Stomach (tissue), 9 donors: ENCODE measurements around the gene MAT2A. TPM values are rescaled to one million over a fixed set of nuclear protein-coding genes. Genes with fewer than 3 reads are reported as not detected.
"Not testable (repeated sequence)": the region's sequence is repeated elsewhere in the genome, so short reads cannot be mapped to it uniquely, and the experiment has no call there.

ENCODE experiments used
- DNase-seq, 2 donors: peaks; one replicate each; pipeline versions ENCODE4 v3.0.0 to v3.0.0-alpha.2; 2013 to 2019
- H3K27ac ChIP-seq, 5 donors: fragments of 200-600 bp in 4 of 5; sonication (generic) in 4 of 5; one replicate each; pipeline ENCODE4 v1.5.1; 2013 to 2019; ENCODE audit warnings: mild to moderate bottlenecking in 1 of 5, moderate library complexity in 1 of 5
- H3K27me3 ChIP-seq, 3 donors: fragments of 200-600 bp; sonication (generic); one replicate each; pipeline ENCODE4 v1.5.1; 2017 to 2019; ENCODE audit warnings: mixed run types in 1 of 3
- H3K36me3 ChIP-seq, 4 donors: fragments of 200-600 bp; sonication (generic); 1 replicate in 3 of 4; 2 replicates in 1 of 4; pipeline ENCODE4 v1.5.1; 2016 to 2019
- H3K4me1 ChIP-seq, 4 donors: fragments of 200-600 bp; sonication (generic); one replicate each; pipeline ENCODE4 v1.5.1; 2016 to 2019
- H3K4me3 ChIP-seq, 4 donors: fragments of 200-600 bp; sonication (generic) in 3 of 4; one replicate each; pipeline ENCODE4 v1.5.1; 2016 to 2019; ENCODE audit warnings: mild to moderate bottlenecking in 1 of 4
- H3K9me3 ChIP-seq, 4 donors: fragments of 200-600 bp; sonication (generic); one replicate each; pipeline ENCODE4 v1.5.1; 2016 to 2019
- CTCF ChIP-seq, 7 experiments: fragments of 450-650 bp in 4 of 7; fragments of 200-600 bp in 3 of 7; sonication (generic) in 3 of 7; IDR thresholded peaks; one replicate each; pipeline ENCODE4 v1.5.1; 2016 to 2019; ENCODE audit warnings: antibody characterized with exemption in 7 of 7, control low read depth in 2 of 7, mild to moderate bottlenecking in 1 of 7
- EP300 ChIP-seq: sonication (generic); formaldehyde crosslinking; IDR thresholded peaks from one replicate; pipeline ENCODE4 v1.6.1; 2017; ENCODE audit warnings: antibody characterized with exemption
- POLR2A ChIP-seq, 4 donors: fragments of 450-650 bp; IDR thresholded peaks; one replicate each; pipeline ENCODE4 v1.6.1; 2016; ENCODE audit warnings: antibody characterized with exemption in 4 of 4, control low read depth in 2 of 4, mild to moderate bottlenecking in 1 of 4, moderate library complexity in 1 of 4
- POLR2AphosphoS5 ChIP-seq, 3 donors: sonication (generic); formaldehyde crosslinking; IDR thresholded peaks; one replicate each; pipeline ENCODE4 v1.6.1; 2016; ENCODE audit warnings: antibody characterized with exemption in 3 of 3
- WGBS, 5 donors: extraction: QIAGEN DNeasy Blood & Tissue Kit in 3 of 5; methylation state at CpG; one replicate each; pipeline versions ENCODE4 v1.1.5 to v1.1.7; 2013 to 2018; 5-methylcytosine and 5-hydroxymethylcytosine counted together
- intact Hi-C: fragments of 100-400 bp; cut with DNase I; formaldehyde crosslinking; loops from one replicate; pipeline ENCODE4 v1.15.1; 2023; ENCODE audit warnings: low total_unique reads
- polyA plus RNA-seq, 3 donors: library from polyadenylated mRNA; stranded (reverse); fragments of 200-250 nt; gene quantifications; one replicate each; pipeline ENCODE4 v1.2.3, GENCODE V29; 2013
- total RNA-seq, 5 donors: library from RNA; depleted of rRNA; stranded (reverse); fragments of >200 nt; gene quantifications; one replicate each; pipeline versions ENCODE4 v1.1.0 to v1.2.3, GENCODE V29; 2014 to 2016
- donor health status: healthy with polysubstance abuse.
- donor health status: Bipolar disorder and iron deficiency.
- donor health status: healthy.

MAT2A gene
- total and polyA plus RNA-seq, 8 donors: 73.3 to 278 (median 98.9) TPM

GRCh38 chr2:85541753-85542457, 2.9 kb downstream of the MAT2A start:
- peaks cover 45 to 65% (median 60%) of the 10 kb centered on the region in 4 donors for H3K36me3 ChIP-seq
- H3K4me3 ChIP-seq: peak overlapping the region; percentile 81 to 94 (median 90)
- H3K4me1 ChIP-seq: peaks cover 37 to 76% (median 58%) of the 10 kb centered on the region in 4 donors
- no peaks in the 10 kb centered on the region for H3K9me3 ChIP-seq
- peak in 1 of 2 donors; percentile 40 for DNase-seq
- intact Hi-C loops: no loop called here
- TF ChIP-seq CTCF (IDR thresholded peaks at IDR 0.05) (no peak), EP300 (no peak), POLR2A (IDR thresholded peaks at IDR 0.05) (no peak)
- WGBS, 5 donors: 37 to 52% (median 40%) methylated on average over 5 of the region's 5 CpGs
- peak overlapping the region in 4 of 5 donors; percentile 97 to 100 (median 99) for H3K27ac ChIP-seq
- no peaks in the 10 kb centered on the region for H3K27me3 ChIP-seq

- no peak for DNase-seq
- no peaks in the 10 kb centered on the region for H3K9me3 ChIP-seq
- H3K36me3 ChIP-seq: peaks cover 45 to 74% (median 66%) of the 10 kb centered on the region in 4 donors
- WGBS, 5 donors: 67 to 74% (median 71%) methylated on average over 4 of the region's 4 CpGs
- H3K27ac ChIP-seq: peak overlapping the region in 3 of 5 donors; percentile 61 to 100 (median 99)
- intact Hi-C loops: no loop called here
- H3K4me1 ChIP-seq: peaks cover 32 to 70% (median 52%) of the 10 kb centered on the region in 4 donors
- TF ChIP-seq POLR2A (IDR thresholded peaks at IDR 0.05) (no peak), CTCF (IDR thresholded peaks at IDR 0.05) (no peak), EP300 (no peak), POLR2AphosphoS5 (IDR thresholded peaks at IDR 0.05) (no peak)
- H3K4me3 ChIP-seq: peak overlapping the region in 2 of 4 donors; percentile 91 to 94
- H3K27me3 ChIP-seq: no peaks in the 10 kb centered on the region
Measured at GRCh38 chr2:85542777-85543176, 3.8 kb downstream of the MAT2A start.

- H3K27ac ChIP-seq: peak overlapping the region in 3 of 5 donors; percentile 61 to 100 (median 99)
- intact Hi-C loops, H3K27me3 ChIP-seq, DNase-seq, H3K9me3 ChIP-seq: not testable (repeated sequence)
- H3K4me3 ChIP-seq: peak overlapping the region in 1 of 4 donors; percentile 7
- peaks cover 45 to 84% (median 72%) of the 10 kb centered on the region in 4 donors for H3K36me3 ChIP-seq
- peaks cover 32 to 83% (median 59%) of the 10 kb centered on the region in 4 donors for H3K4me1 ChIP-seq
- WGBS, 5 donors: 51 to 74% (median 70%) methylated on average over 3 of the region's 3 CpGs
Measured at GRCh38 chr2:85544254-85544691, 5.3 kb downstream of the MAT2A start.

- H3K4me3 ChIP-seq, DNase-seq, intact Hi-C loops, H3K27me3 ChIP-seq, H3K9me3 ChIP-seq: not testable (repeated sequence)
- H3K4me1 ChIP-seq: peaks cover 32 to 89% (median 63%) of the 10 kb centered on the region in 4 donors
- peak overlapping the region in 4 of 5 donors; percentile 56 to 100 (median 80) for H3K27ac ChIP-seq
- WGBS, 5 donors: 82 to 91% (median 84%) methylated on average over 5 of the region's 5 CpGs
- TF ChIP-seq POLR2AphosphoS5 (IDR thresholded peaks at IDR 0.05): peak in 1 of 3 donors; percentile 38
- H3K36me3 ChIP-seq: peaks cover 46 to 93% (median 79%) of the 10 kb centered on the region in 4 donors
Measured at GRCh38 chr2:85544915-85545779, 6.2 kb downstream of the MAT2A start.

- Histone ChIP-seq H3K4me1 (peaks cover 35 to 91% (median 61%) of the 10 kb centered on the region in 4 donors), H3K9me3 (no peaks in the 10 kb centered on the region), H3K36me3 (peaks cover 52 to 97% (median 83%) of the 10 kb centered on the region in 4 donors), H3K27me3 (no peaks in the 10 kb centered on the region), H3K4me3 (no peak overlapping the region), H3K27ac (peak overlapping the region in 4 of 5 donors; percentile 51 to 100 (median 80))
- no peak for DNase-seq
- WGBS, 5 donors: 64 to 83% (median 81%) methylated on average over 5 of the region's 5 CpGs
- TF ChIP-seq EP300 (no peak), POLR2AphosphoS5 (IDR thresholded peaks at IDR 0.05) (peak in 1 of 3 donors; percentile 33)
- intact Hi-C loops: no loop called here
Measured at GRCh38 chr2:85545780-85546240, 6.8 kb downstream of the MAT2A start.
